Neuronal stem cell (in vitro differentiated cells): ENCODE data around the gene TLE1.

ENCODE experiments used
- DNase-seq: peaks from one replicate; pipeline ENCODE4 v3.0.0-alpha.2; 2013; ENCODE audit warnings: low spot score
- H2AFZ ChIP-seq: one replicate; pipeline ENCODE4 v1.6.1; 2013; ENCODE audit warnings: mild to moderate bottlenecking, low read length, inconsistent platforms
- H2AK5ac ChIP-seq: 2 replicates; pipeline ENCODE4 v1.6.1; 2013; ENCODE audit warnings: low read depth, mild to moderate bottlenecking, inconsistent platforms, low read length, moderate library complexity, mixed read lengths
- H2BK120ac ChIP-seq: 2 replicates; pipeline ENCODE4 v1.6.1; 2013; ENCODE audit warnings: low read depth, mild to moderate bottlenecking, inconsistent platforms, low read length, moderate library complexity, mixed read lengths
- H2BK12ac ChIP-seq: one replicate; pipeline ENCODE4 v1.6.1; 2013; ENCODE audit warnings: low read length, inconsistent platforms
- H2BK15ac ChIP-seq: 2 replicates; pipeline ENCODE4 v1.6.1; 2013; ENCODE audit warnings: mild to moderate bottlenecking, low read length, inconsistent platforms, mixed read lengths
- H2BK5ac ChIP-seq: one replicate; pipeline ENCODE4 v1.6.1; 2013; ENCODE audit warnings: inconsistent platforms, mild to moderate bottlenecking, low read length, moderate library complexity
- H3K14ac ChIP-seq: one replicate; pipeline ENCODE4 v1.6.1; 2013; ENCODE audit warnings: low read length, inconsistent platforms
- H3K18ac ChIP-seq: 2 replicates; pipeline ENCODE4 v1.6.1; 2013; ENCODE audit warnings: low read length, inconsistent platforms
- H3K23ac ChIP-seq: 2 replicates; pipeline ENCODE4 v1.6.1; 2013; ENCODE audit warnings: low read depth, mild to moderate bottlenecking, mixed read lengths, low read length, inconsistent platforms; ENCODE audit not compliant: poor library complexity
- H3K27ac ChIP-seq: replicated peaks from 3 replicates; pipeline ENCODE4 v1.5.1; 2013; ENCODE audit warnings: low read length, inconsistent platforms
- H3K27me3 ChIP-seq, 3 experiments: 2 replicates each; pipeline ENCODE4 v1.6.1; 2013; ENCODE audit warnings: low read length in 3 of 3, mild to moderate bottlenecking in 2 of 3, inconsistent platforms in 1 of 3, low read depth in 1 of 3, mixed read lengths in 1 of 3, moderate library complexity in 1 of 3; ENCODE audit not compliant: control insufficient read depth in 3 of 3, insufficient read depth in 3 of 3
- H3K36me3 ChIP-seq, 2 donors: replicated peaks in 1 of 2; 2 replicates each; pipeline ENCODE4 v1.6.1; 2013; ENCODE audit warnings: low read length in 2 of 2; ENCODE audit not compliant: control insufficient read depth in 2 of 2, insufficient read depth in 2 of 2
- H3K4ac ChIP-seq: 2 replicates; pipeline ENCODE4 v1.6.1; 2013; ENCODE audit warnings: inconsistent platforms, mild to moderate bottlenecking, low read length, moderate library complexity
- H3K4me1 ChIP-seq, 2 donors: 1 replicate in 1 of 2; 2 replicates in 1 of 2; pipeline ENCODE4 v1.6.1; 2013; ENCODE audit warnings: low read length in 2 of 2, low read depth in 1 of 2; ENCODE audit not compliant: control insufficient read depth in 2 of 2, insufficient read depth in 1 of 2
- H3K4me2 ChIP-seq: one replicate; pipeline ENCODE4 v1.6.1; 2013; ENCODE audit warnings: mild to moderate bottlenecking, low read length, inconsistent platforms; ENCODE audit not compliant: insufficient read depth, poor library complexity, severe bottlenecking
- H3K4me3 ChIP-seq, 2 donors: 2 replicates each; pipeline ENCODE4 v1.5.1; 2013; ENCODE audit warnings: low read length in 2 of 2, mild to moderate bottlenecking in 2 of 2, inconsistent platforms in 1 of 2, moderate library complexity in 1 of 2
- H3K79me1 ChIP-seq: one replicate; pipeline ENCODE4 v1.6.1; 2013; ENCODE audit warnings: low read depth, mild to moderate bottlenecking, inconsistent platforms, low read length, moderate library complexity
- H3K9ac ChIP-seq: one replicate; pipeline ENCODE4 v1.6.1; 2013; ENCODE audit warnings: mild to moderate bottlenecking, low read depth, low read length, inconsistent platforms; ENCODE audit not compliant: poor library complexity
- H3K9me3 ChIP-seq, 2 donors: replicated peaks in 1 of 2; 2 replicates each; pipeline versions ENCODE3 to v1.6.1; 2013; ENCODE audit warnings: low read length in 2 of 2, mild to moderate bottlenecking in 2 of 2, inconsistent platforms in 1 of 2, low read depth in 1 of 2, mixed read lengths in 1 of 2, moderate library complexity in 1 of 2; ENCODE audit not compliant: control insufficient read depth in 2 of 2, insufficient read depth in 1 of 2
- H4K8ac ChIP-seq: one replicate; pipeline ENCODE4 v1.6.1; 2013; ENCODE audit warnings: low read depth, mild to moderate bottlenecking, inconsistent platforms, low read length, moderate library complexity
- H4K91ac ChIP-seq: one replicate; pipeline ENCODE4 v1.6.1; 2013; ENCODE audit warnings: low read length, low read depth, mild to moderate bottlenecking, inconsistent platforms; ENCODE audit not compliant: poor library complexity
- WGBS, 2 donors: extraction: QIAGEN DNeasy Blood & Tissue Kit; methylation state at CpG; one replicate each; pipeline ENCODE4 v1.1.7; 2013; ENCODE audit warnings: missing lambda C conversion rate in 2 of 2, mixed read lengths in 1 of 2; ENCODE audit not compliant: insufficient read length in 2 of 2, insufficient replicate concordance in 1 of 2; ENCODE audit errors: extremely low coverage in 2 of 2; 5-methylcytosine and 5-hydroxymethylcytosine counted together

TLE1 gene

GRCh38 chr9:81573415-81574321 is 115.7 kb downstream of the TLE1 start:
- Histone ChIP-seq H3K27ac (no peak overlapping the region), H3K9me3 (no peaks in the 10 kb centered on the region), H3K4me1 (peaks cover 12 to 20% of the 10 kb centered on the region in 2 donors), H2BK15ac (no peak overlapping the region), H3K4ac (no peak overlapping the region), H2AK5ac (no peak overlapping the region), H3K9ac (no peak overlapping the region), H4K91ac (no peak overlapping the region), H3K4me2 (no peak overlapping the region), H3K27me3 (no peaks in the 10 kb centered on the region), H2BK5ac (no peak overlapping the region), H4K8ac (no peak overlapping the region), H3K4me3 (no peak overlapping the region), H2BK120ac (no peak overlapping the region), H3K36me3 (no peaks in the 10 kb centered on the region), H3K14ac (no peak overlapping the region), H3K23ac (no peak overlapping the region), H3K18ac (no peak overlapping the region), H2AFZ (no peak overlapping the region), H2BK12ac (no peak overlapping the region), H3K79me1 (no peaks in the 10 kb centered on the region)
- peak; percentile 35 for DNase-seq
- WGBS, 2 donors, result no CpG with 5 or more reads among the region's 14 CpGs

- H3K79me1 ChIP-seq, result no peaks in the 10 kb centered on the region
Measured at GRCh38 chr9:81570083-81570482, 119.3 kb downstream of the TLE1 start.

GRCh38 chr9:81566074-81566698 is 123.2 kb downstream of the TLE1 start:
- Histone ChIP-seq H3K27ac (no peak overlapping the region), H4K91ac (no peak overlapping the region)

More at GRCh38 chr9:81570083-81570482, 119.3 kb downstream of the TLE1 start:
- no peak overlapping the region for H2AK5ac ChIP-seq
- H3K4me1 ChIP-seq, result peaks cover 13 to 18% of the 10 kb centered on the region in 2 donors
- no peak overlapping the region for H3K18ac ChIP-seq
- no CpG with 5 or more reads among the region's 4 CpGs for WGBS, 2 donors
- H3K4me3 ChIP-seq, result no peak overlapping the region
- H4K8ac ChIP-seq, result no peak overlapping the region
- H4K91ac ChIP-seq, result no peak overlapping the region
- no peak overlapping the region for H3K23ac ChIP-seq
- no peak overlapping the region for H3K4ac ChIP-seq
- H3K14ac ChIP-seq, result no peak overlapping the region
- no peak overlapping the region for H3K9ac ChIP-seq
- no peak overlapping the region for H2BK120ac ChIP-seq
- no peaks in the 10 kb centered on the region for H3K9me3 ChIP-seq
- no peaks in the 10 kb centered on the region for H3K36me3 ChIP-seq
- H3K27me3 ChIP-seq, result no peaks in the 10 kb centered on the region
- no peak overlapping the region for H2AFZ ChIP-seq
- H2BK5ac ChIP-seq, result no peak overlapping the region
- no peak overlapping the region for H3K27ac ChIP-seq
- no peak overlapping the region for H2BK12ac ChIP-seq
- DNase-seq, result no peak
- no peak overlapping the region for H2BK15ac ChIP-seq
- H3K4me2 ChIP-seq, result no peak overlapping the region

GRCh38 chr9:81565609-81566008 is 123.7 kb downstream of the TLE1 start:
- no peak overlapping the region for H4K8ac ChIP-seq
- no peaks in the 10 kb centered on the region for H3K79me1 ChIP-seq
- H3K4ac ChIP-seq, result no peak overlapping the region
- H2AFZ ChIP-seq, result no peak overlapping the region
- H2AK5ac ChIP-seq, result no peak overlapping the region
- DNase-seq, result no peak
- H3K36me3 ChIP-seq, result no peaks in the 10 kb centered on the region
- H2BK15ac ChIP-seq, result no peak overlapping the region
- no peak overlapping the region for H3K27ac ChIP-seq
- no peak overlapping the region for H2BK12ac ChIP-seq
- H3K9ac ChIP-seq, result no peak overlapping the region
- H3K18ac ChIP-seq, result no peak overlapping the region
- peaks cover 12 to 13% of the 10 kb centered on the region in 2 donors for H3K4me1 ChIP-seq
- no peak overlapping the region for H3K4me3 ChIP-seq
- H3K27me3 ChIP-seq, result no peaks in the 10 kb centered on the region
- no peak overlapping the region for H3K23ac ChIP-seq
- no peak overlapping the region for H4K91ac ChIP-seq
- no peak overlapping the region for H3K4me2 ChIP-seq
- no peak overlapping the region for H2BK5ac ChIP-seq
- no peaks in the 10 kb centered on the region for H3K9me3 ChIP-seq
- no peak overlapping the region for H3K14ac ChIP-seq
- no peak overlapping the region for H2BK120ac ChIP-seq
- no CpG with 5 or more reads among the region's 1 CpG for WGBS, 2 donors

More at GRCh38 chr9:81566074-81566698, 123.2 kb downstream of the TLE1 start:
- Histone ChIP-seq H3K4me2 (no peak overlapping the region), H3K4me1 (peaks cover 12 to 13% of the 10 kb centered on the region in 2 donors), H2BK5ac (no peak overlapping the region), H2BK120ac (no peak overlapping the region), H4K8ac (no peak overlapping the region), H3K23ac (no peak overlapping the region), H3K14ac (no peak overlapping the region), H3K27me3 (no peaks in the 10 kb centered on the region), H3K18ac (no peak overlapping the region), H3K79me1 (no peaks in the 10 kb centered on the region), H3K4me3 (no peak overlapping the region), H3K36me3 (no peaks in the 10 kb centered on the region), H2BK15ac (no peak overlapping the region), H2BK12ac (no peak overlapping the region), H2AFZ (no peak overlapping the region), H3K9ac (no peak overlapping the region), H3K4ac (no peak overlapping the region), H3K9me3 (no peaks in the 10 kb centered on the region), H2AK5ac (no peak overlapping the region)
- no peak for DNase-seq
- no CpG with 5 or more reads among the region's 5 CpGs for WGBS, 2 donors
